ENCODE data around the gene PNISR.
A peak's percentile ranks its signal among the peaks of the same experiment; 100 is the strongest.

PNISR gene

DNA sequence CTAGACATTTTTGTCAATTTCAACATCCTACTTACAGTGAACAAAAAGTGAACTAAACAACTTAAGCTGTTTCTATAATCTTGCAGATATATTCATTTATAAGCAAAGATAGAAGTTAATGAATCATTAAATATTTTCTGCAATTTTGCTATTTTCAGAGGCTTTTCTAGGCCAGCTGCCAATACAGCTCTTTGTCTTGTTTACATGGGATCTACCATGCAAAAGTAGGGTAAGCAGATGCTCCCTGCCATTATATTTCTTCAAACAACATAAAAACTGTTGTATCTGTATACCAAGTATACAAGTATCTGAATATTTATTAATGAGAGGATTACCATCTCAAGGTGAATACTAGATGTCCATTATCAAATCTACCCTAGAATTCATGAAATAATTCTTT, 15.4 kb downstream of the PNISR start:
- no peak for DNase-seq (ENCODE audit: low read depth in 2 of 2)

GRCh38 chr6:99407076-99407475, 18.0 kb downstream of the PNISR start:
- no peak for DNase-seq (ENCODE audit: low read depth in 2 of 2)

DNA sequence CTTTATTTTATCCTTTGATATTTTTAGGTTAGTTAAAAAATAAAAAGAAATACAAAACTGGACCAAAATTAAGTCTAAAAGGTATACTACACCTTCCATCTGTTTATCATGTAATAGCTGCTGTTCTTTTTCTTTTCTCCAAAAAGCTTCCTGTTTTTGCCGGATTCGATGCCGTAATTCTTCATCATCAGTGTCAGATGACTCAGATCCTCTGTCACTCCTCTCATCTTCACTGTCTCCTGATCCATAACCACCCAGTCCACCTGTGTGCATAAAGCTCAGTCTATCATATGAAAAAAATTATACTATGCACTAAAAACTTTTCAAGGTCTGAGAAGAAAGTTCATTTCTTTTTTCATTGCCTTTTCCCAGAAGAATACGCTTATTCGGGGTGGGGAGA, 22.7 kb downstream of the PNISR start:
- no peak for DNase-seq (ENCODE audit: low read depth in 2 of 2)

GRCh38 chr6:99397287-99397686, 27.8 kb downstream of the PNISR start:
- no peak for DNase-seq (ENCODE audit: low read depth in 2 of 2)

- DNase-seq (ENCODE audit: low read depth in 2 of 2): peak; percentile 24 to 30
These were observed 31.2 kb downstream of the PNISR start, which contains the start of gene COQ3 for GRCh38 chr6:99393698-99394531. TSS of gene COQ3 (minus strand) at chr6:99394195. CDS start at chr6:99394179, 16 bp downstream.

DNA sequence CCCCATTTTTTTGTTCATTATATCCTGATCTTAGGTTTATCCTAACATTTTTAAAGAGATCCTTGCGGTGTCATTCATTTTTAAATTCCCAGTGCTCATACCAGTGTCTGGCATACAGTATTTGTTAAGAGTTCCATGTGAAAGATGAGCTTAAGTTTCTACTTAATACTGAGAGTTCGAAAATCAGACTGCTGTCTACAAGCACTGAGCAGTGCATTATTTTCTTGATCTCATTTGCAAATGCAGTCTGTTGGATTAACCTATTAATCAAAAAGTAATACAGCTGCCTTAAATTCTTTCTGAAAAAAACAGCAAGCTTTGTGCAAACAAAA, 31.8 kb downstream of the PNISR start:
- DNase-seq (ENCODE audit: low read depth in 2 of 2): no peak

DNA sequence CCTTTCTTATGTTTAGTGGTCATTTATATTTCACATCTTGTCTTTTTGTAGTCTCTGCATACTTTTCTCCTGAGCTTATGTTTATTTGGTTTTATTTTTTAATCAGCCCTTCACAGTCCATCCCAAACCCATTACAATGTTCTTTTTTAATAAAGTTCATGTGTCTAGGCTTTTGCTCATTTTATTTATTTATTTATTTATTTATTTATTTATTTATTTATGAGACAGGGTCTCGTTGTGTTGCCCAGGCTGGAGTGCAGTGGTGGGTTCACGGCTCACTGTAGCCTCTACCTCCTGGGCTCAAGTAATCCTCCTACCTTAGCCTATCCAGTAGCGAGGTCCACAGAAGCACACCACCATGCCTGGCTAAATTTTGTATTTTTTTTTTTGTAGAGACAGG, 34.2 kb downstream of the PNISR start:
- no peak for DNase-seq (ENCODE audit: low read depth in 2 of 2)

GRCh38 chr6:99384507-99384906, 40.6 kb downstream of the PNISR start:
- DNase-seq (ENCODE audit: low read depth in 2 of 2): no peak

- no peak for DNase-seq (ENCODE audit: low read depth in 2 of 2)
These were observed 46.5 kb downstream of the PNISR start for GRCh38 chr6:99378636-99379035.

DNA sequence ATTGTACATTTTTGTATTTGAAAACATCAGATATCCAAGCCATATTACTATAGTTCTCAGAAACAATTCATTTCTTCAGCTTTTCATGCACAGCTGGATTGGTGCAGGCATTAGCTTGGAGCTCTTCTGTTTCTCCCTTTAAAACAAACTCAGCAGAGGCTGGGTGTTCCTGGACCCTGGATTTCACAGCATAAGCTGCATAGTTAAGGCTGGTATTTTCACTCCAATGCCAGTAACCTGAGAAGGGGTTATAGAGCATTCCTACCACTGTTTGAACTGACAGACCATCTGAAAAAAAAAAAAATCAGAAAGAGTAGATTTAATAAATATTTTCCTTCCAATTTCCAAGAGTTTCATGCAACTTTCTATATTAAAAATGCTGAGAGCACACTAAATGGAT, 55.6 kb downstream of the PNISR start:
- DNase-seq (ENCODE audit: low read depth in 2 of 2): no peak

DNA sequence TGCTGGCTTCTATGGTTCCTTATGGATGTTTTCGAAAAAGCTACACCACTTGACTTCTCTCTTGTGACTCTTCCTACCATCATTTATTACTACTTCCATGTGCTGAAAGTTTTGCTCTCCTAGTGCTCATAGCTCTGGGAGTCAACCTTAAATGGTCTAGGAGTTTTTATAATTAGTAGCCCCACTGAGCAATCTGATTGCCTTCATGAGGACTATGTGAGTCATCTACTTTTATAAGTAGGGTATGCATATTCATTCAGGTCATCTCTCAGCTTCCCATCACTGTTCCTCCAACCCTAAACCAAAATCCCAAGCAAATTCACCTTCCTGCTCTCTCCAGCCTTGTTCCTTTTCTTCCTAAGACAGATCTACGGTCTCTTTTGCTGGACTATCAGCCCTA, 58.3 kb downstream of the PNISR start:
- no peak for DNase-seq (ENCODE audit: low read depth in 2 of 2)

- no peak for DNase-seq (ENCODE audit: low read depth in 2 of 2)
These were observed 61.1 kb downstream of the PNISR start for GRCh38 chr6:99364026-99364425.

GRCh38 chr6:99362678-99363268, 62.3 kb downstream of the PNISR start:
- DNase-seq (ENCODE audit: low read depth in 2 of 2): no peak

GRCh38 chr6:99359800-99360199, 65.3 kb downstream of the PNISR start:
- DNase-seq (ENCODE audit: low read depth in 2 of 2): no peak

GRCh38 chr6:99356641-99357040, 68.5 kb downstream of the PNISR start:
- no peak for DNase-seq (ENCODE audit: low read depth in 2 of 2)

- DNase-seq (ENCODE audit: low read depth in 2 of 2): no peak
These were observed 70.1 kb downstream of the PNISR start for GRCh38 chr6:99354983-99355382.

DNA sequence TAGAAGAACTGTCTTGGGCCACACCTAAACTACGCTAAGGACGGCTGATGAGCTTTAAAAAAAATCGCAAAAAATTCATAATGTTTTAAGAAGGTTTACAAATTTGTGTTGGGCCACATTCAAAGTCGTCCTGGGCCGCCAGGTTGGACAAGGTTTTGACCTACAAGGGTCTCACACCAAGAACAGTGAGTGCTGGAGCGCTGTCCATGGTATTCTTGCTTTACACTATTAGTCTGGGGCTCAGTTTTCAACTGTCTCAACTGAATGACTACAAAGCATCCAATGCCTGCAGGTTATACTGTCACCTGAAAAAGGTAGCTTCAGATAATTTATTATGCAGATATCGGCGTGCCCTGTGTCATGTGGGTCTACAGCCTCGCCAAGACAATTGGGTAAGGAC, 72.0 kb downstream of the PNISR start:
- DNase-seq (ENCODE audit: low read depth in 2 of 2): no peak

DNA sequence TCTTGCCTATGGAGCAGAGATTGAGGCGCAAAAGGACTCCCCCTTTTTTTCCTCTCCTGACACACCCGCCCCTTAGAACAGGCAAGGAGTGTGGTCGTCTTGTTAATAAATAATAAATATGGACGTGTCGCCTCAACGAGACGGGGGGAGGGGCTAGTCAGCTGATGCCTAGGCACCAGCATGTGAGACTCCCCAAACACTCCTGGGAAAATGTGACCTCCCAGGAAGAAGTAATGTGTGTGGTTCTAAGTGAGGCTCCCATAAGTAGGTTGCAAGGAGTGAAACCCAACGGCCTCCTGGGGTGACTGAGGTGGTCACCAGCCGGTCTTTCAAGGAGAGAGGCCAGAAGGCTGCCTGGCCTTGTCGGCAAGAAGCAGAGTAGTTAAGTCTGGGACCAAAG, 74.5 kb downstream of the PNISR start:
- DNase-seq (ENCODE audit: low read depth in 2 of 2): no peak

GRCh38 chr6:99349171-99350141, 75.7 kb downstream of the PNISR start, which contains the start of gene FAXC:
TSS of gene FAXC (minus strand) at chr6:99349674. CDS start at chr6:99349372, 302 bp downstream.
- DNase-seq (ENCODE audit: low read depth in 2 of 2): no peak

GRCh38 chr6:99348288-99349170, 76.6 kb downstream of the PNISR start:
- DNase-seq (ENCODE audit: low read depth in 2 of 2): no peak
